ENCODE data around the gene LDB2.

The LDB2 gene

DNA sequence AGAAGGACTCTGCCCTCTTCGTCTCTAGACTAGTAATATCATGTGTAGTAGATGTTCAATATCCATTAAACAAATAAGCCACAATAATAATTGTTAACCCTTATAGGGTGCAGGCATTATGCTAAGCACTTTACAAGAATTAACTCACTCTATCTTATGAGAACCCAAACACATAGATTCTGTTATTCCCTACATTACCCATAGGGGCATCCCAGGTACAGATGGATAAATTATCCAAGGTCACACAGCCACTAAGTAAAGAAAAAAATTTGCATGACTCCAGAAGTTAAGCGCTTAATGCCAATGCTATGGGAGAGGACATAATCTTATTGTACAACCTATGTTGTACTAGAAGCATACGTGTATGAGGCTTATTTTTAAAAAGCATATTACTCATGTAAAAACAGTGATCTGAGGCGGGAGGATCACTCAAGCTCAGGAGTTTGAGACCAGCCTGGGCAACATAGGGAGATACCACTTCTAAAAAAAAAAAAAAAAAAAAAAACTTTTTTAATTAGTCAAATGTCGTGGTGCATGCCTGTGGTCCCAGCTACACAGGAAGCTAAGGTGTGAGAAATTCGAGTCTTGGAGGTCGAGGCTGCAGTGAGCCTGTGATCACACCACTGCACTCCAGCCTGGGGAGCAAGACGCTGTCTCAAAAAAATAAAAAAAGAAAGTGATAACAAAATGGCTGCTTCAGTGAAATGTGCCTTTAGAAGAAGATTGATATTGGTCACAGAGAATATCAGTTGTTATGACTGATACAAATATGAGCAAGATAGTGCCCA, 13.6 kb downstream of the LDB2 start:
- DNase-seq, result no peak

DNA sequence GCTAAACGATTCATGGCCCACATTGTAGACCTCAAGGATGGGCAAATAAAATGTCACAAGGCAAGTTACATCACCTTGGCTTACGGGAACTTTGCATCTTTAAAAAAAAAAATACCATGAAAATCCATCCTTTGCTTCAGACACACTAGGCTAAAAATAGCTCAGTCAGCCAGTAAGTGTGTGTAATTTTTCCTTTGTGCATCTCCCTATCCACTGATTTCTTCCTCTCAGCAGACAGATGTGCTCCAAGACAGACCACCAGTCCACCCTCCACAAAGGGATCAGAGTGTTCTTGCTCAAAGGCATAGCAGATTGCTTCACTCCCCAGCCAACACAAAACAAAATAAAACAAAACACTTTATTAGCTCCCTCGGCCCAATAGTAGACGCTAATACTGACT, 14.6 kb downstream of the LDB2 start:
- DNase-seq, result no peak

DNA sequence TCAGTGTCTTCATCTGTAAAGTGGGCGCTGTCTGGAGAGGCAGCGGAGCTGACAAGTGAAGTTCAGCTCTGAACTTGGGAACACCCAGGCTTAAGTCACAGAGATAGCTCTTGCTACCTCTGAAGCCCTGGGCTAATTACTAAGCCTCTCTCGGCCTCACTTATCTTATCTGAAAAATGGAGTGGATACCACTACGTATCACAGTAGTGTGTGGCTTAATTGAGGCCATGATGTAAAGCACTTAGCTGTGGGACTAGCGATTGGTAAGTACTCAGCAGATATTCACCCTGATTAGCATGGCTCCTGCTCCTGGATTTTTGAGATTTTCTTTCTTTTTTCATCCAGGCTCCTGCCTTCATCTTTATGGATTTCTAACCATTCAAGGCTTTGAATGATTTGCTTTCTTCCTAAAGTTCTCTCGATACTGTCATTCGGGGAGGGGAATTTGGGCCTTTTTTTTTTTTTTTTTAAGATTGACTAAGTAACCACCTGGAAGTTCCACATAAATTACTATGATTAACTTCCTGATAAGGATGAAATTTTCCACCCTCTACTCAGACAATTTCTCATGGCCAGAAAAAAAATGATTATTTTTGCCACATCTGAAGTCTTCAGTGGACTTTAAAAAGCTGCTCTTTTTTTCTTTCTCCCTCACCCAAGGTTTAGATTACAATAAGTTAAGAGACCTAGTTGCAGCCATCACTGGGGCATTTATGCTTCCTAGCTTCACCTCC, 17.1 kb downstream of the LDB2 start:
- no peak for DNase-seq

DNA sequence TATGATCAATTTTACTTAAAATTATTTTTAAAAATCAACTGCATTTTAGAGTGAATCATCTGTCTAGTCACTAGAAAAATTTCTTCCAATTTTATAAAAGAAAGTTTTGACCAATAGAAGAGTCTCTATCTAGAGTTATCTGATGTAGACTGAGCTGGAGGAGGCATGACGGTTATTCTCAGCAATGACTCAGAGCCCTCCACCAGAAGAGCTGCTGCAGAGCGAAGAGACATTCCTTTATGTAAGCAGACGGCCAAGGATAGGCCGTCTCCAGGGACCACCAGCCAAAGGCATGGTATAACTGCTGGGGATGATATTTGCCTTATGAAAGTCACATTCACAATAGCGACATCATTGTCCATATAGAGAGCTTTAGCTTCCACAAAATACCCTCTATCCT, 23.0 kb downstream of the LDB2 start:
- DNase-seq, result no peak

DNA sequence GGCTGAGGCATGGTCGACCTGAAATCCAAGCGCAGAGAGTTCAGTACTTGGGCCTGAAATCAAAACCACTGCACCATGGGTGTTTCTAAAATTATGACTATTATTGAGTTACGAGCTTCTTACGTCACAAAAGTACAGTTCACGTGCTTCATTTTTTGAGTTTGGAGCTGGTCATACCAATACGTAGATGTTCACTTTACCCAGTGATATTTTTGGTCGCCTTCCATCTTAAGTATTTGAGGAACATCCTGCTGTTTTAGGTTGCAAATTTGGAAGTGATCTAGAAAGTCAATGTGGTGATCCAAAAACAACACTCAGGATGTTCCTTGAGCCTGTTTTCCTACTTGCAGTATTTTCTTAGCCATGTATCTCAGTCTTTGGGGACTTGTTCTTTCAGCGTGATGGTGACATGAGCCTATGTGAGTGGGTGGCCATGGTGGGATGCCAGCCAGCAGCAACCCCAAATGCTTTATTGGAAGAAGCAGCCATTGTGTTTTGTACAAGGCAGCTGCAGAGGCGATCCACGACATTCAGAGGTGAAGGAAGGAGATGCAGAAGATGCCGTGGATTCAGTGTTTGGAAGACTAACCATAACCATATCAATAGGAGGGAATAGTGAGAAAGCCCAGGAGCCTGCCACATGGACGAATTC, 28.7 kb downstream of the LDB2 start:
- no peak for DNase-seq

DNA sequence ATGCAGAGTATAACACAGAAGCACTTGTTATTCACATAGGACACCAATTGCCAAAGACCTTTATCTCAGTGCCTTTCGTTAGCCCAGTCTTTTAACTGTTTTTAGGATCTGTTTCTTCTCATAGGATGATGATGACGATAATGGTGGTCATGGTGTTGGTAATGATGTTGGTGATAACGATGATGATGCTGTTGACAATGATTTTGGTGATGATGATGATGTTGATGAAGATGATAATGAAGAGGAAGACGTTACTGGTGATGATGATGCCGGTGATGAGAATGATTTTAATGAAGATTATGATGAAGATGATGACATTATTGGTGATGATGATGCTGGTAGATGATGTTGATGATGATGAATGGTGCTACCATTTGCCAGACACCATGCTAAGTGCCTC, 29.8 kb downstream of the LDB2 start:
- DNase-seq, result no peak

DNA sequence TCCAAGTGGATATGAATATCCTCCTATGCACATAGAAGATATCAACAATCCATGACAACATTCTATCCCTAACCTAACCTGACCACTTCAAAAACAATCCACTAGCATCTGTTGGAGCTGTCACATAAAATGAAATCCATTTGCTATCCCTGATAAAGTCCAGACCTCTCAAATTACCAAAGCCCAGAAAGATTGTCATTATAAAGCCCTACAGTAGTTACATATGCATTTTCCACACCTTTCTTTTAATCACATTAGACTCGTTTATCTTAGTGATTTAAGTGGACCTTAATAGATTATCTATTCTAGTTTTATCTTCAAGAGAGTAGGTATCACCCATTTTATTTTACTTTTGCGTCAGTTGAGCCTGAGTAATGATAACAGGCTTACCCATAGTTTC, 30.6 kb downstream of the LDB2 start:
- no peak for DNase-seq

DNA sequence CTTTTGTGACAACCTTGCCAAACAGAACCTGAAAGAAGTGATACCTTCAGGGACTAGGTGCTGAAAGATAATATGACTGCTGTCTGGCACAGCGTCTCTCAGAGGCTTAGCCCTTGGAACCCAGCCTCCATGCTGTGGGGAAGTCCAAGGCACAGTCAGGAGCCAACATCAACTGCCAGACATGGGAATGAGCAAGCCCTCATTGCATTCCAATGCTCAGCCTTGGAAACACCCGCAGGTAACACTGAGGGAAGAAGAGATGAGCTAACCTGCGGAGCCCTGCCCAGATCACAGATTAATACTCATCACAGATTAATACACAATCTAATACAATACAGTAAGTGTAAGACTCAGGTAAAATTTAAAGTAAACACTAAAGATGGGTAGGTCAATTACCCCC, 31.5 kb downstream of the LDB2 start:
- no peak for DNase-seq

DNA sequence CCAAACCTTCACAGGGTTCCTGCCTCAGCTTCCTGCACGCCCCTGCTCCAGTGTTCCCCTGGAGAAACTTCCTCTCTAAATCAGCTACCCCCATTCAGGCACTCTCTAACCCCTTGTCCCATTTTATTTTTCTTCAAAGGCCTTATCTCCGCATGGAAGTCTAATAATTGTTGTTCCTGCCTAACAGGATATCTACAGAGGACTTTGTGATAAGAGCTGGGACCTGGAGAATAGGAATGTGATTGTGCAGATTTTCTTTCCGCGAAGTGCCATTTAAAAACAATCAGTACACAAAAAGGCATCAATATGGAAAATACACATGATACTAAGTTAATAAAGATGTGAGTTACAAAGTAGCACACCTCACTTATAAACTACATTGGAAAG, 32.6 kb downstream of the LDB2 start:
- no peak for DNase-seq

DNA sequence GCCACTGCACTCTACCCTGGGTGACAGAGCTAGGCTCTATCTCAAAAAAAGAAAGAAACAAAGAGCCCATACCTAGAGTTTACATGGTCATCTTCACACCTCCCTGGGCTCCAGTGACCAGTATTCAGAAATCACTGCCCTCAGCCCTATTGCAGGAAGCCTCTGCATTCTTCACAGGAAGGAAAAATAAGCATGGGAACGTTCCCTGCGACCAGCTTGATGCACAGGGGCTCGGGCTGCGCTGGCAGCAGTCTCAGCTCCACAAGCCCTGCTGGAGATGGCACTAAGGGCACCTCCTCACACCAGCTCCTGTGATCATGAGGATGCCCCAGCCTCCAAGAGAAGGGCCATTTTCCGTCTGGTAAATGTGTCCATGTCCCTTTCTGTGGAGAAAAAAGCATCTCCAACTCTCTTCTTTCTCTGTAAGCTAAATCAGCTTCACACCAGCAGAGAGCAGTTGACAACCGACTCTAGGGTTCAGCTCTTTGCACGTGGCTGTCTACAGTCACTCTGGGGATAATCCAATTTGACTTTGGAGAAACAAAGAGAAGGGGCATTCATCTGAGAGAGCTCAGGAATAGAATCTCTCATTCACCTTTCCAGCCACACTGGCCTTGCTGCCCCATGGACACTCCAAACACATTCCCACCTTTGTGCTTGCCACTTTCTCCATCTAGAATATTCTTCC, 33.1 kb downstream of the LDB2 start:
- DNase-seq, result no peak

DNA sequence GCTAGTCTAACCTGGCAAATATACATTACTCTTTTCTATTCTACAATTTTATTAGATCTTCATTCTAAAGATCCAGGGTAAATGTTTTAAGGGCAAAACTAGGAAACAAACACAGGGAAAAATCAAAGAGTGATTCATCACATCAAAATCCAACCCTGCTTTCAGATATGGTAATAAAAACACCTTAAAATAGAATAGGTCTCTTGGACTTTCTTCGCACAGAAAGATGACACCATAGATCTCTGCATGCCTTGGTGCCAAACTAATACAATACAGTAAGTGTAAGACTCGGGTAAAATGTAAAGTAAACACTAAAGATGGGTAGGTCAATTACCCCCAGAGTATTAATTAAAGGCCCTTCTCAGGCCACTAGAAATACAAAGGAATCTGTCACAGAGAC, 34.2 kb downstream of the LDB2 start:
- DNase-seq, result no peak

DNA sequence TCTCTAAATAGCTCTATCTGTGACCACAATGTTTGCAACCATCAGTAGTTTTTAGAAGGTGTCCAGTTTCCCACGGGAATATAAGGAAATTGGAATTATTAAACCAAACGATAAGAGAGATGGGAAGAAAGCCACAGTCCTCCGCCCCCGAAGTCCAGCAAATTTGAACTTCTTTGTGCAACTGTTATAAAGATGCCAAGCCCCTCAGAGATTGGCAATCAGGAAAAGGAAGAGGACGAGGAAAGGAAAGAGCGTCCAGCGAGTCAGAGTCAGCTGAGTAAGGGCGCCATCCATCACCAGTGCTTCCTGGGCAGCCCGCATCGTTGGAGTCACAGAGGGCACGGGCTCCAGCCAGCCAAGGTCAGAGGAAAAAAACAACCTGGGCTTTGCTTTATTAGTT, 35.7 kb downstream of the LDB2 start:
- no peak for DNase-seq

DNA sequence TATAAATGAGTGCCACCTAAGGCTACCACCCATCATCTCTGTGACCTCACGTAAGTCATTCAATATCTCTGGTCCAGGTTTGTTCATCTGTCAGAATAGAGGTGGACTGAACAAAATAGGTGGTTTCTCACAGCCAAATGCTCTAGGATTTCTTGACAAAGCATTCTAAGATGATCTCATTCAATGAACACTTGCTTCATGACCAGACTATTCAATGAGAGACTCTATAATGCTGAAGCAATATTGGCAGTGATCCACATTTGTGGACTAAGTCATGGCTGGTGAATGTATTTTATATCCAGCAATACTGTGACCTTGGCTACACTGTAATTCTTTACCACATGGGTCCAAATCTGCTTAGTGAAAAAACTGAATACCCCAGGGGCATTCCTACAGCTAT, 37.9 kb downstream of the LDB2 start:
- DNase-seq, result no peak

DNA sequence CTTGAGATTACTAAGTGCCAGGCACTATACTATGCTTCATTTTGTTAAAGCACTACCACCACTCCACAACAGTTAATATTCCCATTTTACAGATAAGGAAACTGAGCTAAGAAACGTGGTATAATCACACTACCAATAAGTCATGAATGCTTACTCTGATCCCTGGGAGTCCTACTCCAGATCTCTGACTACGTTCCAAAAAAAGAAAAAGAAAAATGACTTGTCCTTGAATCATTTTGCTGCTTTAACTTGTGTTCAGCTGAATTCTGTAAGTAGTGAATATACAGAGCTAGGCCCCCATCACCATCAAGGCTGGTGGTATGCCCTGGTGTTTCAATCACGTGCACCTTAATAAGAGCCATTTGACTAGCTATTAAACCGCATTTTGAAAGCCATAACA, 39.4 kb downstream of the LDB2 start:
- no peak for DNase-seq

DNA sequence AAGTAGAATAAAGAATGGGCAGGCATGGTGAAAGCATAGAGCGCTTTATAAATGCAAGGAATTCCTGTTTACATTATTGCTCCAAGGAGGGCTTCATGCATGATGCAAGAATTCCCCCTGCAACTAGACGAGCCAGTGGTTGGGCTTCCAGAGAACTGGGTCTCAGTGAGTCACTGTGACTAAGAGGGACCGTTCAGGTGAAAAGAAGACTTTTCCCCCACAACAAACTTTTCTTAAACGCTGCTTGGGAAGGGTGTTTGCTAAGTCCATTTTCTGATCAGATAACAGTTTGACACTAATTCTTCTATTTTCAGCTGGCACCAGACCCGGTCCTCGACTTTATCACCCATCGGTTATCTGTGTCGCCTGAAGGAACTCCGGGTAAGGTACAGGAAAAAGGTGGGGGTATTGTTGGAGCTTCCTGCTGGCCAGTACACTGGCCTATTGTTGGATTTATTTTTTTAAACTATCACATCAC, 40.1 kb downstream of the LDB2 start:
- DNase-seq, result no peak

DNA sequence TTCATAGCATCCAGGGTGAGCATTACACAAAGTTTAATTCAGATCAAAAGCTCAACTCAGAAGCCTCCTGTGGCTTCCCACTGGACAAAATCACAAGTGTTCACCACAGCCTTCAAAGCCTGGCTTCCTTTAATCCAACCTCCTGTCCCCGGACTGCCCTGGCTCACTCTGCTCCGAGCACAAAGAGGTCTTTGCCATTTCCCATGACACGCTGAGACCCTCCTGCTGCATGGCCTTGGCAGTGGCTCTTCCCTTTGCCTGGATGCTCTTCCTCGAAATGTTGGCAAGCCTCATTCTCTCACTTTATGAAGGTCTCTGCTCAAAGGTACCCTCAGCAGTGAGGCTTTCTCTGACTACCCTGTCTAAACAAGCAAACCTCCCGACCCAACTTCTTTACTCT, 41.0 kb downstream of the LDB2 start:
- DNase-seq, result no peak

DNA sequence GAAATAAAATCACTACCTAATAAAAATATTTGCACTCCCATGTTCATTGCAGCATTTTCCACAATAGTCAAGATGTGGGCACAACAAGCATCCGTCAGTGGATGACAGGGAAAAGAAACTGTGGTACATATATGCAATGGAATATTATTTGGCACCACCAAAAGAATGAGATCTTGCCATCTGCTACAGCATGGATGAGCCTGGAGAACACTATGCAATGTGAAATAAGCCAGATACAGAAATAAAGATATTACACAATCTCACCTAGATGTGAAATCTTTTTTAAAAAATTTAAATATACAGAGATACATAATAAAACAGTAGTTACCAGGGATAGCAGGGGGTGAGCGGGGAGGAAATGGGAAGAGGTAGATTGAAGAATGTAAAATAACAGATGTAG, 44.8 kb downstream of the LDB2 start:
- no peak for DNase-seq

DNA sequence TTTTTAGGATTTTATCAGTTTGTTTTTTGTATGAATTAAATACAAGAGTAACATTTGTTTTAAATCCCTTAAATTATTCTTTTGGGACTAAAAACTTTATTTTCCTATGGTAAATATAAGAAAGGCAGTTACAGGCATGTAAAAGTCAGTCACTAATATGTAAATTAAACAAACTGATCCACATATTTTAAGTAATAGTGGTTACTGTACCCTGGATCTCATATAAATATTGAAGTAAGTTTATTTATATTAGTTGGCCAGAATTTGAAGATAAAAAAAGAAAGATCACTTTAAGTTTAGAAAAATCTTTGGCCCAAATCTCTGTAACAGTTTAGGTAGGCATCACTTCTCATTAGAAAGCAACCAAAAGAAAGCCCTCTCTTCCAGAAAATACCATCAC, 45.8 kb downstream of the LDB2 start:
- no peak for DNase-seq

DNA sequence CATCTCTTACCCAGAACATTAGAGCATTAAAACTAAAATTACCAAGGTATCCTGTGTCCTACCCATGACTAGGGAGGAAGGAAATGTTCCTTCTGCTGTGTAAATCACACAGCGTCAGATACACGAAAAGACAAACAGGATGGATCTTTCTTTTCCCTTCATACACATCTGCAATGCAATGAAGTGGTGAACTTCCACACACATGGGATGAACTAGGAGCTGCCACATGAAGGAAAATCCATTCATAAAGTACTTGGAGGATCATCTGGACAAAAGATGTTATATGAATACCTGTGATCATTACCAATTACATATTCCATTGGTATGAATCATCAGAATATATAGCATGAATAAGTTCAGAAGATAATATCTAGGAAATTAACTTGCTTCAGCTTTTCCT, 46.2 kb downstream of the LDB2 start:
- no peak for DNase-seq

DNA sequence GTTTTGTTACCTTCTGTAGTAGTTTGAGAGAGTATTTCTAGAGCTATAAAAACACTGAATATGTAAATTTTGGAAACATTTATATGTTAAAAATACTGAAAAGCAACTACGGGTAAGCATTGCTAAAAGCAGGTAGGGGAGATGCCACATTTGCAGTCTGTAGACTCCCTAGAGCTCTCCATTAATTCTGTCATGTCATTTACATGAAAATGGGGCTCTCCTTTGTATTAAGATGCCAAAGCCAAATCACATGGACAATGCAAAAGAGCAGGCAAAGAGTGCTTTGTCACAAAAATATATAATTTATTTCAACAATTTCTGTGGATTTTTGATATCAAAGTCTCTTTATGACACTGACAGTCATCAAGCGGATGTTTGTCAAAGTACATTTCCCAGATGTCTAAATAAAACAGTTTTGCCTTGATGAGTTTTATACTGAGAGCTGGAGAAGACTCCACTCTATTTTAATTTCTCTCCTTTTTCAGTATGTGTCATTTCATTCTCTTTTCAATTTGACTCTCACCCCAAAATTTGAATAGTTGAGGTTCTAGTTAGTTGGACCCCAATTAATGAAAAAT, 51.8 kb downstream of the LDB2 start:
- no peak for DNase-seq

DNA sequence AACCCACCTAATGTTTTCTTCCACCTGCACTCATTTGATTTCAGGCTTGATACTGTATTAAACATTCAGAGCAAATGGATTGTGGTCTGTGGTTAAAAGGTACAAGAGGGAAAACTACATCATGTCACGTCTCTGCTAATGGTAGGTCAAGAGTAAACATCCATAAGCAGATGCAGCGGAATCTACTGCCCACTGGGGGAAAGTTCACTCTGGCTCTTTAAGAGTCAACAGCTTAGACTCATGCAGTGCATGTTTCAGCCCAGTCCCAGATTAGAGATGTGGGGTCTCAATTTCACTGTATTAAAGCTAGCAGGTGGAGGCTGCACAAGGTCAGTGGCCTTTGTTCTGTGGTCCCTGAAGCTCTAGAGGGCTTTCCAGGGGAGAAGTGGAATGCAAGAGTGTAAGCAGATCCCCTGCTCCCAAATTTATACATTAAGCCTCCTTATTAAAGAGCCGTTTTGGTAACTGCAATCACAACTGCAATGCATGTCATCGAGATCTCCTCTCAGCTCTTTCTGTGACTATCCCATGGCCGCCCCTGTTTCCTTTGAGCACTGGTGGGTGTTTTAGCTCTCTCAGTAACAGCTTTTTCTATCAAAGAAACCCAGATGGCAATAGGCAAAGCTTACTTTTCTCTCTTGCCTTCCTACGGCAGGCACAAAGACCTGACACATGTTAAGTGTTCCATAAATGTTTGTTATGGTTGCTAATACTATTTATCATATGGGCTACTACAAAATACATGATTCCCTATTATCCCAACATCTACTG, 53.4 kb downstream of the LDB2 start:
- no peak for DNase-seq

DNA sequence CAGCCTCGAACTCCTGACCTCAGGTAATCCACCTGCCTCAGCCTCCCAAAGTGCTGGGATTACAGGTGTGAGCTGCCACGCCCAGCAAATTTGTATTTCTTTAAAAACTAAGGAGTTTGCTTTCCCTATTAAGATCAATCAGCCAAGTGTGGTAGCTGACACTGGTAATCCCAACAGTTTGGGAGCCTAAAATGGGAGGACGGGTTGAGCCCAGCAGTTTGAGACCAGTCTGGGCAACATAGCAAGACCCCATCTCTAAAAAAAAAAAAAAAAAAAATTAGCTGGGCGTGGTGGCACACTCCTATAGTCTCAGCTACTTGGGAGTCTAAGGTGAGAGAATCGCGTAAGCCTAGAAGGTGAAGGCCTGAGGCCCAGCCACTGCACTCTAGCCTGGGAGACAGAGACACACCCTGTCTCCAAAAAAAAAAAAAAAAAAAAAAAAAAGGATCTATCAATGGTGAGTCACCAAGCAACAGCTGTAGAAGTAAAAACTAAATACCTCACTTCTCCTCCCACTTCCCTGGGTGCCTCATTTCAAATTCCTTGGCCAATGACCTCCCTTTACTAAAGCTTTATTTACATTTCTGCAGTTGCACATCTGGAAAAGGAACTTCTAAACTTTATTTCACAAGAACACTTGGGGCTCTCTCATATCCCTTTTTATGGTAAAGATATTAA, 54.5 kb downstream of the LDB2 start:
- DNase-seq, result no peak
